Smooth muscle cell (in vitro differentiated cells): ENCODE measurements around the gene GRAP2. TPM values are rescaled to one million over a fixed set of nuclear protein-coding genes. Genes with fewer than 3 reads are reported as not detected.

Experiments
- DNase-seq: peaks from one replicate; lab custom pipeline; 2025; ENCODE audit not compliant: unreplicated experiment; lab: John Stamatoyannopoulos, UW
- H2AFZ ChIP-seq: fragments of 200-600 bp; sonication (generic); 2 replicates; pipeline ENCODE4 v1.6.0; 2016; ENCODE audit warnings: antibody characterized with exemption, low read depth, mild to moderate bottlenecking
- H3F3A ChIP-seq: fragments of 200-600 bp; sonication (generic); 2 replicates; pipeline ENCODE4 v1.6.0; 2017; ENCODE audit warnings: antibody characterized with exemption, low read depth
- H3K27ac ChIP-seq: fragments of 200-600 bp; sonication (generic); 2 replicates; pipeline ENCODE4 v1.5.1; 2016; ENCODE audit warnings: low read depth, mild to moderate bottlenecking
- H3K27me3 ChIP-seq: fragments of 200-600 bp; sonication (generic); 2 replicates; pipeline ENCODE4 v1.6.1; 2016; ENCODE audit warnings: low read depth, mild to moderate bottlenecking
- H3K36me3 ChIP-seq: fragments of 200-600 bp; sonication (generic); 2 replicates; pipeline ENCODE4 v1.5.1; 2016; ENCODE audit warnings: low read depth
- H3K4me1 ChIP-seq: fragments of 200-600 bp; sonication (generic); 2 replicates; pipeline ENCODE4 v1.5.1; 2016; ENCODE audit warnings: low read depth
- H3K4me2 ChIP-seq: fragments of 200-600 bp; sonication (generic); 2 replicates; pipeline ENCODE4 v1.6.0; 2016; ENCODE audit warnings: mild to moderate bottlenecking
- H3K4me3 ChIP-seq: fragments of 200-600 bp; sonication (generic); 2 replicates; pipeline ENCODE4 v1.5.1; 2016; ENCODE audit warnings: mild to moderate bottlenecking
- H3K79me2 ChIP-seq: fragments of 200-600 bp; sonication (generic); 2 replicates; pipeline ENCODE4 v1.6.0; 2016; ENCODE audit warnings: low read depth, mild to moderate bottlenecking
- H3K9ac ChIP-seq: fragments of 200-600 bp; sonication (generic); 2 replicates; pipeline ENCODE4 v1.6.0; 2016; ENCODE audit warnings: low read depth
- H3K9me3 ChIP-seq: fragments of 200-600 bp; sonication (generic); replicated peaks from 2 replicates; pipeline ENCODE4 v1.5.1; 2016; ENCODE audit warnings: low read depth
- H4K20me1 ChIP-seq: fragments of 200-600 bp; sonication (generic); 2 replicates; pipeline ENCODE4 v1.6.0; 2016; ENCODE audit warnings: low read depth
- CTCF ChIP-seq: fragments of 200-600 bp; sonication (generic); IDR thresholded peaks from 2 replicates; pipeline ENCODE4 v1.5.1; 2017; ENCODE audit warnings: borderline replicate concordance, mild to moderate bottlenecking, antibody characterized with exemption; ENCODE audit not compliant: insufficient read depth, poor library complexity, severe bottlenecking
- WGBS: methylation state at CpG from one replicate; pipeline ENCODE4 v1.1.7; 2016; ENCODE audit warnings: low lambda C conversion rate; 5-methylcytosine and 5-hydroxymethylcytosine counted together
- polyA plus RNA-seq: library from polyadenylated mRNA; unstranded; fragments of >200 nt; fragmentation: Nextera tagmentation; extraction: Ambion mirVana; gene quantifications from 2 replicates; pipeline ENCODE4 v1.2.1, GENCODE V29; 2016
- total RNA-seq: library from RNA; depleted of rRNA; stranded (reverse); fragments of >200 nt; gene quantifications from 2 replicates; pipeline ENCODE4 v1.2.3, GENCODE V29; 2014

Gene GRAP2
- total and polyA plus RNA-seq, 2 experiments from 2014 or later, result not detected

GRCh38 chr22:39893526-39893925, 7.4 kb upstream of the GRAP2 start, which contains the start of gene ENTHD1:
Gene ENTHD1, minus strand, starts transcription at chr22:39893760. Its CDS starts 6,012 bp downstream, at chr22:39887748.
- no peak for DNase-seq
- no peak within 1 kb of the TSS for H3K9ac ChIP-seq
- no peaks in the 10 kb centered on the region for H3K79me2 ChIP-seq
- no peaks in the 10 kb centered on the region for H3K36me3 ChIP-seq
- 85% methylated on average over 19 of the region's 20 CpGs for WGBS
- H2AFZ ChIP-seq, result no peak within 1 kb of the TSS
- no peaks in the 10 kb centered on the region for H4K20me1 ChIP-seq
- peaks cover 36% of the 10 kb centered on the region for H3K27me3 ChIP-seq
- H3F3A ChIP-seq, result no peaks in the 10 kb centered on the region
- no peak for TF ChIP-seq CTCF
- H3K9me3 ChIP-seq, result no peaks in the 10 kb centered on the region
- no peak within 1 kb of the TSS for H3K4me3 ChIP-seq
- H3K27ac ChIP-seq, result no peak within 1 kb of the TSS
- H3K4me2 ChIP-seq, result no peak within 1 kb of the TSS
- no peaks in the 10 kb centered on the region for H3K4me1 ChIP-seq

GRCh38 chr22:39894554-39895092, 6.3 kb upstream of the GRAP2 start:
- 77% methylated on average over 7 of the region's 7 CpGs for WGBS

GRCh38 chr22:39895682-39896081, 5.2 kb upstream of the GRAP2 start:
- no peak overlapping the region for H3K4me3 ChIP-seq
- H3K4me1 ChIP-seq, result no peaks in the 10 kb centered on the region
- H3K9ac ChIP-seq, result no peak overlapping the region
- no peaks in the 10 kb centered on the region for H3K79me2 ChIP-seq
- H3K4me2 ChIP-seq, result no peak overlapping the region
- no peaks in the 10 kb centered on the region for H3K9me3 ChIP-seq
- no peaks in the 10 kb centered on the region for H4K20me1 ChIP-seq
- no peaks in the 10 kb centered on the region for H3K36me3 ChIP-seq
- WGBS, result 81% methylated on average over 1 of the region's 1 CpG
- no peaks in the 10 kb centered on the region for H3F3A ChIP-seq
- TF ChIP-seq CTCF, result no peak
- no peak overlapping the region for H2AFZ ChIP-seq
- peaks cover 45% of the 10 kb centered on the region for H3K27me3 ChIP-seq
- H3K27ac ChIP-seq, result no peak overlapping the region
- DNase-seq, result no peak

More at GRCh38 chr22:39894554-39895092, 6.3 kb upstream of the GRAP2 start:
- Histone ChIP-seq H3K36me3 (no peaks in the 10 kb centered on the region), H3K4me1 (no peaks in the 10 kb centered on the region), H3F3A (no peaks in the 10 kb centered on the region), H3K4me2 (no peak overlapping the region), H4K20me1 (no peaks in the 10 kb centered on the region), H3K27me3 (peaks cover 35% of the 10 kb centered on the region), H2AFZ (no peak overlapping the region), H3K79me2 (no peaks in the 10 kb centered on the region), H3K9ac (no peak overlapping the region), H3K9me3 (no peaks in the 10 kb centered on the region), H3K27ac (no peak overlapping the region), H3K4me3 (no peak overlapping the region)
- no peak for TF ChIP-seq CTCF
- no peak for DNase-seq

- H3F3A ChIP-seq, result no peaks in the 10 kb centered on the region
- no peaks in the 10 kb centered on the region for H3K36me3 ChIP-seq
- no peak for TF ChIP-seq CTCF
- H3K9ac ChIP-seq, result no peak overlapping the region
- DNase-seq, result no peak
- H3K79me2 ChIP-seq, result no peaks in the 10 kb centered on the region
- peaks cover 53% of the 10 kb centered on the region for H3K27me3 ChIP-seq
- 93% methylated on average over 6 of the region's 6 CpGs for WGBS
- no peak overlapping the region for H3K27ac ChIP-seq
- H3K4me3 ChIP-seq, result no peak overlapping the region
- H3K4me1 ChIP-seq, result no peaks in the 10 kb centered on the region
- H3K9me3 ChIP-seq, result no peaks in the 10 kb centered on the region
- no peak overlapping the region for H2AFZ ChIP-seq
- no peak overlapping the region for H3K4me2 ChIP-seq
- no peaks in the 10 kb centered on the region for H4K20me1 ChIP-seq
These were observed 4.4 kb upstream of the GRAP2 start for GRCh38 chr22:39896313-39896996.
